ENCODE data around the gene HTR3C.

GRCh38 chr3:184008161-184008560 is 44.7 kb upstream of the HTR3C start:
- TF ChIP-seq, protein P1, sequence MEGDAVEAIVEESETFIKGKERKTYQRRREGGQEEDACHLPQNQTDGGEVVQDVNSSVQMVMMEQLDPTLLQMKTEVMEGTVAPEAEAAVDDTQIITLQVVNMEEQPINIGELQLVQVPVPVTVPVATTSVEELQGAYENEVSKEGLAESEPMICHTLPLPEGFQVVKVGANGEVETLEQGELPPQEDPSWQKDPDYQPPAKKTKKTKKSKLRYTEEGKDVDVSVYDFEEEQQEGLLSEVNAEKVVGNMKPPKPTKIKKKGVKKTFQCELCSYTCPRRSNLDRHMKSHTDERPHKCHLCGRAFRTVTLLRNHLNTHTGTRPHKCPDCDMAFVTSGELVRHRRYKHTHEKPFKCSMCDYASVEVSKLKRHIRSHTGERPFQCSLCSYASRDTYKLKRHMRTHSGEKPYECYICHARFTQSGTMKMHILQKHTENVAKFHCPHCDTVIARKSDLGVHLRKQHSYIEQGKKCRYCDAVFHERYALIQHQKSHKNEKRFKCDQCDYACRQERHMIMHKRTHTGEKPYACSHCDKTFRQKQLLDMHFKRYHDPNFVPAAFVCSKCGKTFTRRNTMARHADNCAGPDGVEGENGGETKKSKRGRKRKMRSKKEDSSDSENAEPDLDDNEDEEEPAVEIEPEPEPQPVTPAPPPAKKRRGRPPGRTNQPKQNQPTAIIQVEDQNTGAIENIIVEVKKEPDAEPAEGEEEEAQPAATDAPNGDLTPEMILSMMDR (IDR thresholded peaks at IDR 0.05; ENCODE audit: low read depth, low read length): no peak
- TF ChIP-seq POLR2A (IDR thresholded peaks at IDR 0.05; ENCODE audit: extremely low read depth, insufficient read length): no peak
- TF ChIP-seq MAX (IDR thresholded peaks at IDR 0.05; ENCODE audit: low read depth, low read length): no peak

All from NB4 (cell line).